A673 (cell line): ENCODE results near the gene TTC36.

Experiments used
- CTCF ChIP-seq: fragments of 300-800, 200-600 bp; sonication (generic); conservative IDR thresholded peaks from 2 replicates; pipeline ENCODE4 v1.5.1; 2017; ENCODE audit warnings: low read depth, mild to moderate bottlenecking, antibody characterized with exemption, low read length, moderate library complexity, mixed read lengths
- EZH2 ChIP-seq: fragments of 200-600 bp; sonication (generic); IDR thresholded peaks from 2 replicates; pipeline ENCODE4 v1.6.1; 2017; ENCODE audit warnings: borderline replicate concordance, low read depth, mild to moderate bottlenecking, mixed read lengths, antibody characterized with exemption, low read length; ENCODE audit not compliant: poor library complexity, severe bottlenecking

GRCh38 chr11:118544010-118544646 is 16.9 kb downstream of the TTC36 start:
- TF ChIP-seq CTCF (no peak), EZH2 (no peak)
